SKM-1 (cell line): ENCODE data around the gene EARS2.
"Not testable (repeated sequence)": the region's sequence is repeated elsewhere in the genome, so short reads cannot be mapped to it uniquely, and the experiment has no call there.

Experiments
- DNase-seq: peaks from one replicate; lab custom pipeline; 2025; ENCODE audit not compliant: unreplicated experiment; lab: John Stamatoyannopoulos, UW

Gene EARS2

GRCh38 chr16:23528644-23529310, 28.4 kb downstream of the EARS2 start:
- DNase-seq: no peak

DNA sequence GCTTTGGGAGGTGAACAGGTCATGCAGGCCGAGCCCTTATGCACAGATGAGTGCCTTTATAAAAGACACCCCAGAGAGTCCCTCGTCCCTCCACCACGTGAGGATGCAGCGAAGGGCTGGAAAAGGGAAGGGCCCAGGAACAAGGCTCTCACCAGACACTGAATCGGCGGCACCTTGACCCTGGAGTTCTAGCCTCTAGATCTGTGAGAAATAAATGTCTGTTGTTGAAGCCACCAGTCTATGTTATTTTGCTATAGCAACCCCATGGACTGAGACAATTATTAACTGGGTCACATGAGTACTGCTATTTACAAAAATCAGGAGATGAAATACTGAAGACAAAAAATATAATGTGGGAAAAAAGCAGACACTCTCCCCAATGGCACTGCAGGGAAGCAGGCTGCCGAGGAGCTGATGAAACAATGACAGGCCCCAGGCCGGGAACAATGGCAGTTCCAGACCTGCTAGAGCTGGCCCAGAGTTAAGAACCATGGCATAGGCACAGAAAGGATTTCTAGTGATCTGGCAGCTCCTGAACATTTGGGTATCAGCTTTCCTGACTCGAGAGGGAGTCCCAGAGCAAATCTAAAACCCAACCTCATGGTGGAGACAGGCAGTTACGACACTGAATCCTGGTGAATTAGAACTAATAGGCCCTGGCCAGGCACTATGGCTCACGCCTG, 29.0 kb downstream of the EARS2 start:
- DNase-seq: no peak

DNA sequence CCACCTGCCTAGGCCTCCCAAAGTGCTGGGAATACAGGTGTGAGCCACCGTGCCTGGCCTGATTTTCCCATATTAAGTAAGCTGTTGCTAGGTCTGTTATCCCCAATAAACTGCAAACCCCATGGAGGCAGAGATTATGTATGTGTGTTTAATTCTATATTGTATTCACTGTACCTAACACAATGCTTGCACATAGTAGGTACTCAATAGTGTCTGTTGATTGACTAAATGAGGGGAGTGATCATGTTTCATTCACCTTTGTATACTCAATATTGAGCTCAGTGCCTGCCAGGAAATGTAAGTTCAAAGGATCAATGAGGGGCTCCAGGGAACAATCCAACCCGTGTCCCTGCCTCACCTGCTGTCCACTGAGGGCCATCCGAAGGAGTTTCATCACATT, 32.3 kb downstream of the EARS2 start:
- DNase-seq: no peak

- DNase-seq: no peak
Measured at GRCh38 chr16:23523876-23524385, 33.2 kb downstream of the EARS2 start.

GRCh38 chr16:23523321-23523720, 33.8 kb downstream of the EARS2 start:
- DNase-seq: no peak

DNA sequence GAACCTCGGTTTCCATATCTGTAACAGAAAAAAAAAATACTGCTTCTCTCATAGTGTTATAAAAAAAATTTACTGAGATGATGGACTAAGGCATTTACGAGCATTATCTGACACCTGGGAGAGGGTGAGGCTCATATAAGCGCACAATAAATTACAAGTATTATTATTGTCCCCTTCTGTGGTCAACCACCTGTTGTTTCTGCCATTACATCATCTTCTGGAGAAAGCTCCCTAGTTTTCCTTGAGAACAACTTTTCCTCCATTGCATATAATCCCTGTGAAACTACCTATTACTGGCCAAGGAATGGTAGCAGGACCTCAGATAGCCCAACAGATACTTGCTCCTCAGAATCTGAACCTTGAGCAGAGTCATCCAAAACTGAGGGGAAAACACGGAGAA, 35.2 kb downstream of the EARS2 start:
- no peak for DNase-seq

DNA sequence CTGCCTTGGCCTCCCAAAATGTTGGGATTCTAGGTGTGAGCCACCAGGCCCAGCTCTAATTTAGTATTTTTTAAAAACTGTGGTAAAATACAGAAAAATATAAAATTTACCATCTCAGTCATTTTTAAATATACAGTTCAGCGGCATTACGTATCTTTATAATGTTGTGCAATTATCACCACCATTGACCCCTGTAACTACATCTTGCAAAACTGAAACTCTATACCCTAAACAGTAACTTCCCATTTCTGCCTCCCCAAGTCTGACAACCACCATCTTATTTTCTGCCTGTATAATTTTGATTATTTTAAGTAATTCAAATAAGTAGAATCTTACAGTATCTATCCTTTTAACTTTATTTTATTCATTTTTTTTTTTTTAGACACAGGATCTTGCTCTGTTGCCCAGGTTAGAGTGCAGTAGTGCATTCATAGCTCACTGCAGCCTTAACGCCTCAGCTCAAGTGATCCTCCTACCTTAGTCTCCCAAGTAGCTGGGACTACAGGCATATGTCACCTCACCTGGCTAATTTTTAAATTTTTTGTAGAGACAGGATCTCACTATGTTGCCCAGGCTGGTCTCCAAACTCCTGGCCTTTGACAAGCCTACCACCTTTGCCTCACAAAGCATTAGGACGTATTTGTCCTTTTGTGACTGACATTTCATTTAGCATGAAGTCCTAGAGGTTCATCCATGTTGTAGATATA, 36.0 kb downstream of the EARS2 start:
- DNase-seq: peak; percentile 57

GRCh38 chr16:23520500-23520899, 36.6 kb downstream of the EARS2 start:
- DNase-seq: peak; percentile 20

- DNase-seq: no peak
Measured at GRCh38 chr16:23519282-23519681, 37.9 kb downstream of the EARS2 start.

DNA sequence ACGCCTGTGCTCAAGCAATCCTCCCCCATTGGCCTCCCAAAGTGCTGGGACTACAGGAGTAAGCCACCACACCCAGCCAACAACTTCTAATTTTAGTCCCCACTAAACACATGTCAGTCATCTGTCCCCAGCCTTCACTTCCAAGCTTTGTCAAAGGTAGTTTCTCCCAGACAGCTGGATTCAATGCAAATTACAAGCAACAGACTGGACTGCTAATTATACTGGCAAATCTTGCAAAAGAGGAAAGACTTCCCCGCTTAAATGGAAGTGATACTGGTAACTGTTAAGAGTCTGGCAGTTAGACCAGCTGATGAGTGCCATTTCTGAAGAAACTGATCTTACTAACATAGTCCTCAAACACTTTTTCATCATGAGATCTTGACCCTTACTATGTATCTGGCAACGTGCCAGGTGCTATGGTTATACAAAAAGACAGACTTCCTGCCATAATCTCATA, 38.7 kb downstream of the EARS2 start:
- peak; percentile 35 for DNase-seq

DNA sequence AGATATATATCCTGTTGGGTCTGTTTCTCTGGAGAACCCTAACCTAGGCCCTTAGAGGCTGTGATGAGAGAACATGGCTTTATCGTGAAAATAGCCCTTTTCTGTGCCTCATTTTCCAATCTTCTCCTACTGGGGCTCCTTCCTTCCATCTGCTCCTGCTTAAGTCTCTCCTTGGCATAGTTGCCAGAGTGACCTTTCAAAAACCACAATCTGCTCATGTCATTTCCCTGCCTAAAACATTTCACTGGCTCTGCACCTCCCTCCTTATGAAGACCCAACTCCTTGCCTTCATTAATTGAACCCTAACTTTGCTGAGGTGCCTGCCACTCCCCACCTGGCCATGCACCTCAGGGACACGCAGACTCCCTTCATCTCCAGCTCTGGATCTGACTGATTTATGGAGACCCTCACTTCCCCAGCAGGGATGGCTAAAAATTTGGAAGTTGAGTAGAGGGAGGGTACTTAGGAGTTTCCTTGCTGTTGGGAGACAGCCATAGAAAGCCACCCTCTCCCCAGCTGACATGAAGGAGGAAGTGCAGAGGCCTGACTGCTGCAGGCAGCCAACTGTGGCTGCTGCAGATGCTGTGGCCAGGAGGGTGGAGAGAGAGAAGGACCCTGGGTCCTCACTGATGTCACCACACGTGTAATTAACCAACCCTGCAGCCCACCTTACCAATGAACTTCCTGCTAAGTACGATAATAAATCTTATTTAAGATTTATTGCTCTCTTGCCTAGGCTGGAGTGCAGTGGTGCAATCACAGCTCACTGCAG, 40.6 kb downstream of the EARS2 start:
- peak; percentile 18 for DNase-seq

DNA sequence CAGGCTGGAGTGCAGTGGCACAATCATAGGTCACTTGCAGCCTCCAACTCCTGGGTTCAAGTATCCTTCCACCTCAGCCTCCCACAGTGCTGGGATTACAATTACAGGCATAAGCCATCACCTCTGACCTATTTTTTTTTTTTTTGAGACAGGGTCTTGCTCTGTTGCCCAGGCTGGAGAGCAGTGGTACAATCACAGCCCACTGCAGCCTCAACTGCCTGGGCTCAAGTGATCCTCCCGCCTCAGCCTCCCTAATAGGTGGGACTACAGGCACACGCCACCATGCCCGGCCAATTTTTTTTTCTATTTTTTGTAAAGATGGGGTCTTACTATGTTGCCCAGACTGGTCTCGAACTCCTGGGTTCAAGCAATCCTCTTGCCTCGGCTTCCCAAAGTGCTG, 41.3 kb downstream of the EARS2 start:
- DNase-seq: no peak

DNA sequence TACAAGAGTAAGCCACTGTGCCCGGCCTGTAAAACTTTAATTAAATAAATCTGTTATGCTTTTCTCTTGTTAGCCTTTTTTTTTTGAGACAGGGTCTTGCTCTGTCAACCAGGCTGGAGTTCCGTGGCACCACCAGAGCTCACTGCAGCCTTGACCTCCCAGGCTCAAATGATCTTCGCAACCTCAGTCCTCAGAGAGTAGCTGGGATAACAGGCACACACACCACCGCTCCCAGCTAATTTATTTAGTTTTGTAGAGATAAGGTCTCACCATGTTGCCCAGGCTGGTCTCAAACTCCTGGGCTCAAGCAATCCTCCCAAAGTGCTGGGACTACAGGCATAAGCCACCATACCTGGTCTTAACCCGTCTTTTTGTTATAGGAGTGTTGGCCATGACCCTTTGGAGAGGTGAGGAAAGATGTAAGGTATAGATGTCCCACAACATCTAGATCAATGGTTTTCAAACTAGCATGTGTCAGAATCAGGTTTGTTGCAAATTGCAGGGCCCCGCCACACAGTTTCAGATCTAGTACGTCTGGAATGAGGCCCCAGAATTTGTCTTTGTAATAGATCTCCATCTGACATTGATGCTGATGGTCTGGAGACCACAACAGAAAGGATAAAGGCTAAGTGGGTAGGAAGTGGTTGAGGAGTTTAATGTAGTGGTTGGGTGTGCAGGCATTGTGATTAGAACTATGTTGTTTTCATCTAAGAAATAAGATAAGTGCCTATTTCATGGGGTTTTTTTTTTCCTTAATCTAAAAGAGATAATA, 42.6 kb downstream of the EARS2 start:
- no peak for DNase-seq

DNA sequence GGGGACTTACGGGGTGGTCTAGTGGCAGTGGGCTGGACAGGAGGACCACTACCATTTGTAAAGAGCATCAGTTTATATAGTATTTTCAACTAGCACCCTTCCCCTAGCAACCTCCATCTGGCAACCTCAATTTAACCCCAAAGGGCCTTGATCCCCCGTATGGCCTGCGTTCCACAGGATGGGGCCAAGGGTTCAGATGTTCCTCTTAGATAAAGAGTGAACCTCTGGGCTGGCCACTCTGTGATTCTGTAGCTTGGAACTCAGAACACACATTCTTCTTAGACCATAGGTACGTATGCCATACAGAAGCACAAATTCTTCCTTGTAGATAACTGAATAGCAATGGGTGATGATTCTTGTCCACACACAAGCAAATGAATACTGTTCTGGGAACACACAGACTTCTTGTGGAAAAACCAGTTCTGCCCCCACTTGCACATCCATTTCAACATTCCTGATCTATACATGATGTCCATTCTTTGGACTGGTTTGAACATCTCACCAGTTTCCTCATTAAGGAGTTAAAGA, 44.9 kb downstream of the EARS2 start:
- DNase-seq: no peak

GRCh38 chr16:23511731-23512130, 45.4 kb downstream of the EARS2 start:
- no peak for DNase-seq

GRCh38 chr16:23510915-23511270, 46.3 kb downstream of the EARS2 start:
- DNase-seq: not testable (repeated sequence)

DNA sequence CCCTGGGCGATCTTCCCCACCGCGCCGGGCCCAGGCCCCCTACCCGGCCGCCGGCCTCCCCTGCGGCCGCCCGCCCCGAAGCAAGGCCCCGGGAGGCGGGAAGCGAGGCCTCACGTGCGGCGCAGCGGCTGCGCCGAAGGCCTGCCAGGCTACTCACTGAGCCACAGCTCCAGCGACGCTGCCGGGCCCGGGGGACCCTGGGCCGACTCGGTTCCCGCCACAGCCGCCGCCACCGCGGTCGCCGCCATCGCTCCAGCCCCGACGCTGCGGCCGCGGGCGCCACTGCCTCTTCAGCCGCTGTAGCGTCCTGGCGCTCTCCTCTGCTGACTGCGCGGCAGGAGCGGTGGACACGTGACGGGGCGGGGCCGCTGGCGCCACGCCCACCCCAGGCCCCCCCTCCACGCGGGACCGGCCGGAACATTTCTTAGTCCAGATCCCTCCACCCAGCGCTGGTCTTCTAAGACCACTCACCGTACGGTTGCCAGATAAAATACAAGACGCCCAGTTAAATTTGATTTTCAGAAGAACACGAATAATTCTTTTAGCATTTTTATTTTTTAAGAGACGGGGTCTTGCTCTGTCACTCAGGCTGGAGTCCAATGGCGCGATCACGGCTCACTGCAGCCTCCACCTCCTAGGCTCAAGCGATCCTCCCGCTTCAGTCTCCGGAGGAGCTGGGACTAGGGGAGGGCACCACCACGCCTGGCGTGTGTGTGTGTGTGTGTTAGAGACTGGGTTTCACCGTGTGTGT, 46.8 kb downstream of the EARS2 start, which contains the start of gene GGA2:
Gene GGA2, minus strand, starts transcription at position 331 of the 751 bp plus-strand sequence. Its CDS starts 83 bp downstream, at position 248.
- DNase-seq: peak; percentile 54

DNA sequence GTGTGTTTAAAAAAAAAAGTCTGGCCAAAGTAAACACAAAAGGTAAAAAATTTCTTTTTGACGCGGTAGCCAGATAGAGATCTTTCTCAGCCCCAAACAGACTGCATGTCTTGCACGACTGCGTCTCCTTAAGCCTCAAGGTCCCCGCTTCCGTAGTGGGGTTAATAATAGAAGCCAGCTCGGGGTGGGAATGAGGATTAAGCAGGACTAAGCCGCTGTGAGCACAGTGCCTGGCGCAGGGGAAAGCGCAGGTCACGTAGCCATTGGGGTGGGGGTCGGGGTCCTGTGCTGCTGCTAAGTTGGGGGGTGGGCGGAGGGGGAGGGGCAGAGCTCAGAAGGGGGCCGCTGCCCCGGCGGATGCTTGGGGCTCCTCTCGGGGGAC, 47.4 kb downstream of the EARS2 start:
- no peak for DNase-seq

GRCh38 chr16:23509441-23509754, 47.8 kb downstream of the EARS2 start:
- no peak for DNase-seq
